Effector memory CD8-positive, alpha-beta T cell (primary cell): ENCODE results near the gene ARFGEF3.

Source experiments
- ATAC-seq: fragments of 150-1000 bp; cut with Tn5 transposase; replicated peaks from 2 replicates; pipeline ENCODE4 v1.10.0; 2021; ENCODE audit warnings: mild to moderate bottlenecking, moderate library complexity
- DNase-seq, 3 experiments: peaks; one replicate each; pipeline ENCODE4 v3.0.0; 2021
- H3K27ac Mint-ChIP-seq, 2 donors: one replicate each; pipeline ENCODE4 v1.8.0; 2022; ENCODE audit warnings: mild to moderate bottlenecking in 2 of 2, mixed read lengths in 2 of 2, moderate library complexity in 2 of 2
- H3K27me3 Mint-ChIP-seq, 2 donors: one replicate each; pipeline ENCODE4 v1.8.0; 2022; ENCODE audit warnings: mixed read lengths in 2 of 2
- H3K36me3 Mint-ChIP-seq: one replicate; pipeline ENCODE4 v1.8.0; 2022; ENCODE audit warnings: mild to moderate bottlenecking, moderate library complexity, mixed read lengths; ENCODE audit not compliant: insufficient read depth
- H3K4me1 Mint-ChIP-seq, 2 donors: one replicate each; pipeline ENCODE4 v1.8.0; 2022; ENCODE audit warnings: low read depth in 2 of 2, mixed read lengths in 2 of 2
- H3K4me3 Mint-ChIP-seq, 2 donors: one replicate each; pipeline ENCODE4 v1.8.0; 2022; ENCODE audit warnings: mild to moderate bottlenecking in 2 of 2, mixed read lengths in 2 of 2, moderate library complexity in 2 of 2
- H3K9me3 Mint-ChIP-seq, 2 donors: one replicate each; pipeline ENCODE4 v1.8.0; 2022; ENCODE audit warnings: mixed read lengths in 2 of 2

Gene ARFGEF3

DNA sequence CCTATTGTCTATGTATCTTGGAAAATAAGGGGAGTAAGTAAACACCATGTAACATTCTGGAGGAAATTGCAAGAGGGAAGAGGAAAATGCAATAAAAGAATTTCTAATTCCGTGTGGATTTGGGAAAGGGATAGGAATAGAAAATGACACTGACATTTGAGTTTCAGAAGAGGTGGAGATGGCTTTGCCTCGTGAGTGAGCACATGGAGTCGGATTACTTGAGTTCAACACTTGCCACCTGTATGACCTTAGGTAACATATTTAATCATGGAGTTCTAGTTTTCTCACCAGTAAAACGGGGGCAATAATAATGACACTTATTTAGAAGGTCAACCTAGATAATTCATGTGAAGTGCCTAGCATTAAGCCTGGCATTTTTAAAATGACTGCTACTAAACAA lies 67.3 kb downstream of the ARFGEF3 start:
- Mint-ChIP-seq H3K4me1 (no peaks in the 10 kb centered on the region), H3K9me3 (no peaks in the 10 kb centered on the region), H3K27ac (no peak overlapping the region), H3K27me3 (peaks cover 52 to 53% of the 10 kb centered on the region in 2 donors), H3K4me3 (no peak overlapping the region), H3K36me3 (no peaks in the 10 kb centered on the region)
- DNase-seq (no peak), ATAC-seq (no peak)

GRCh38 chr6:138229663-138230179 lies 68.0 kb downstream of the ARFGEF3 start:
- H3K4me1 Mint-ChIP-seq, result no peaks in the 10 kb centered on the region
- no peak overlapping the region for H3K4me3 Mint-ChIP-seq
- no peak overlapping the region for H3K27ac Mint-ChIP-seq
- H3K9me3 Mint-ChIP-seq, result no peaks in the 10 kb centered on the region
- ATAC-seq (no peak), DNase-seq (no peak)
- peaks cover 55% of the 10 kb centered on the region in 2 donors for H3K27me3 Mint-ChIP-seq
- no peaks in the 10 kb centered on the region for H3K36me3 Mint-ChIP-seq

DNA sequence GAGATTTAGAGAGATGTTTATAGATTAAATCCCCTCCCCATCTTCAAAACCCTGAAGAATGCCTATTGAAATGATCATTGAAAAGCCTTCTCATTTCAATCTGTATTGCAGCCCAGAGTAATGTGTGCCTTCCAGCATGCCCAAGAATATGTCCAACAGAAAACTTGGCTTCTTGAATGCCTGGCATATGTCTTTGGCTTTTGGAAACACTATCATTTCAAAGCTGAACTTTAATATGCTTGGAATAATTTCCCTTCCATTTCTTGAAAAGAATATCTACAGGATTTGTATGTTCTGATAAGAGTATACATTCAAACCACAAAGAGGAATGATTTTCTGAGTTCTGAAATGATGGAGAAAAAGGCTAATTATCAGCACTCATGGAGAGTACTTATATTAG lies 68.5 kb downstream of the ARFGEF3 start:
- Mint-ChIP-seq H3K4me3 (no peak overlapping the region), H3K9me3 (no peaks in the 10 kb centered on the region), H3K27me3 (peaks cover 52 to 55% of the 10 kb centered on the region in 2 donors), H3K27ac (no peak overlapping the region), H3K4me1 (no peaks in the 10 kb centered on the region), H3K36me3 (no peaks in the 10 kb centered on the region)
- DNase-seq (no peak), ATAC-seq (no peak)

- no peak for ATAC-seq
- no peak for DNase-seq
- H3K36me3 Mint-ChIP-seq, result no peaks in the 10 kb centered on the region
- peaks cover 49 to 55% of the 10 kb centered on the region in 2 donors for H3K27me3 Mint-ChIP-seq
- no peak overlapping the region for H3K4me3 Mint-ChIP-seq
- no peaks in the 10 kb centered on the region for H3K4me1 Mint-ChIP-seq
- no peaks in the 10 kb centered on the region for H3K9me3 Mint-ChIP-seq
- H3K27ac Mint-ChIP-seq, result no peak overlapping the region
Observed at GRCh38 chr6:138230759-138231380, 69.1 kb downstream of the ARFGEF3 start.

- no peaks in the 10 kb centered on the region for H3K9me3 Mint-ChIP-seq
- peaks cover 45 to 52% of the 10 kb centered on the region in 2 donors for H3K27me3 Mint-ChIP-seq
- ATAC-seq (no peak), DNase-seq (no peak)
- H3K36me3 Mint-ChIP-seq, result no peaks in the 10 kb centered on the region
- H3K4me1 Mint-ChIP-seq, result no peaks in the 10 kb centered on the region
- no peak overlapping the region for H3K4me3 Mint-ChIP-seq
- H3K27ac Mint-ChIP-seq, result no peak overlapping the region
Observed at GRCh38 chr6:138231381-138231886, 69.7 kb downstream of the ARFGEF3 start.

- H3K9me3 Mint-ChIP-seq, result no peaks in the 10 kb centered on the region
- no peaks in the 10 kb centered on the region for H3K36me3 Mint-ChIP-seq
- DNase-seq, result no peak
- H3K4me1 Mint-ChIP-seq, result no peaks in the 10 kb centered on the region
- H3K27me3 Mint-ChIP-seq, result peaks cover 21 to 35% of the 10 kb centered on the region in 2 donors
- H3K4me3 Mint-ChIP-seq, result no peak overlapping the region
- no peak for ATAC-seq
- H3K27ac Mint-ChIP-seq, result no peak overlapping the region
Observed at GRCh38 chr6:138234363-138234762, 72.6 kb downstream of the ARFGEF3 start.

DNA sequence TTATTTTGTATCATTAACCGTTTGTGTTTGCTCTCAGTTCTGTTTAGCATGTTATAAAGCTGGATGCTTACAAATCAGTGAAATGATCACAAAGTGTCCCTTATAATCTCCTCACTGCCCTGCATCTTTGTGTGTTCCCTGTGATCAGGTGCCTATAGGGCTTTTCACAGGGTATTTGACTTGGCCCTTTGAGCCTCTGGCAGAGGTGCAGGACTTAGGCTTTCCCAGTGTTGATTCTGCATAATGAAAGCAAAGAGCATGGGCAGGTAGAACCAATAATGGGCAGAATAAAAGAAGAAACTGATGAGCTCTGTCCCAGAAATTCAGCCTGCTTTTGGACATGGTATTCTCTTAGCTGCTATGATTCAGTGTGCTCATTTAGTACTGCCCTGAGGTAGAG lies 73.5 kb downstream of the ARFGEF3 start:
- no peak for DNase-seq
- no peaks in the 10 kb centered on the region for H3K9me3 Mint-ChIP-seq
- peaks cover 21 to 27% of the 10 kb centered on the region in 2 donors for H3K27me3 Mint-ChIP-seq
- H3K4me3 Mint-ChIP-seq, result no peak overlapping the region
- no peaks in the 10 kb centered on the region for H3K4me1 Mint-ChIP-seq
- no peak overlapping the region for H3K27ac Mint-ChIP-seq
- no peaks in the 10 kb centered on the region for H3K36me3 Mint-ChIP-seq
- ATAC-seq, result no peak

- ATAC-seq, result no peak
Observed at GRCh38 chr6:138235693-138236092, 74.0 kb downstream of the ARFGEF3 start.

GRCh38 chr6:138237463-138237862 lies 75.7 kb downstream of the ARFGEF3 start:
- Mint-ChIP-seq H3K27me3 (peaks cover 22 to 37% of the 10 kb centered on the region in 2 donors), H3K9me3 (no peaks in the 10 kb centered on the region), H3K4me1 (no peaks in the 10 kb centered on the region), H3K36me3 (no peaks in the 10 kb centered on the region), H3K4me3 (no peak overlapping the region), H3K27ac (no peak overlapping the region)
- no peak for ATAC-seq
- no peak for DNase-seq

More at GRCh38 chr6:138235693-138236092, 74.0 kb downstream of the ARFGEF3 start:
- DNase-seq, result no peak
- H3K9me3 Mint-ChIP-seq, result no peaks in the 10 kb centered on the region
- H3K27me3 Mint-ChIP-seq, result peaks cover 16 to 27% of the 10 kb centered on the region in 2 donors
- H3K27ac Mint-ChIP-seq, result no peak overlapping the region
- H3K4me1 Mint-ChIP-seq, result no peaks in the 10 kb centered on the region
- no peaks in the 10 kb centered on the region for H3K36me3 Mint-ChIP-seq
- H3K4me3 Mint-ChIP-seq, result no peak overlapping the region

GRCh38 chr6:138238368-138238767 lies 76.6 kb downstream of the ARFGEF3 start:
- Mint-ChIP-seq H3K4me1 (no peaks in the 10 kb centered on the region), H3K27me3 (peaks cover 29 to 37% of the 10 kb centered on the region in 2 donors), H3K27ac (no peak overlapping the region), H3K9me3 (no peaks in the 10 kb centered on the region), H3K4me3 (no peak overlapping the region), H3K36me3 (no peaks in the 10 kb centered on the region)
- DNase-seq, result no peak
- no peak for ATAC-seq

DNA sequence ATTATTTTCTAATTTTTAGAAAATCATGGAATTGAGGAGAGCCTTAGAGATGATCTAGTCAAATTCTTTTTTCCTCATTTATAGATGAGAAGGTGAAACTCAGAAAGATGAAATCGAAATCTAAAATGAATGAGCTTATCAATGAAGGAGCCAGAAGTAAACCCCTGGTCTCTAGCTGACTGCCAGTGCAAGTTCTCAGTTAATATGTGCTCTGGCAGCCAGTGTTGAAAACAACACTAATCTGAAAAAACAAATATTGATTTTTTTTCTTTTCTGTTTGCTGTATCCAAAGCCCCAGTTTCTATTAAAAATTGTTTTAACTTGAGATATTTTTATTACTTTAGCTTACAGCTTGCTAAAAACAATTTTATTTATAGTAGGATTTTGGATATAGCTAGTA lies 78.0 kb downstream of the ARFGEF3 start:
- Mint-ChIP-seq H3K4me3 (no peak overlapping the region), H3K27me3 (peaks cover 27 to 34% of the 10 kb centered on the region in 2 donors), H3K9me3 (no peaks in the 10 kb centered on the region), H3K27ac (no peak overlapping the region), H3K36me3 (no peaks in the 10 kb centered on the region), H3K4me1 (no peaks in the 10 kb centered on the region)
- DNase-seq (no peak), ATAC-seq (no peak)

GRCh38 chr6:138240476-138241245 lies 78.9 kb downstream of the ARFGEF3 start:
- no peak overlapping the region for H3K27ac Mint-ChIP-seq
- no peaks in the 10 kb centered on the region for H3K9me3 Mint-ChIP-seq
- peaks cover 27 to 35% of the 10 kb centered on the region in 2 donors for H3K27me3 Mint-ChIP-seq
- no peaks in the 10 kb centered on the region for H3K4me1 Mint-ChIP-seq
- ATAC-seq, result no peak
- H3K36me3 Mint-ChIP-seq, result no peaks in the 10 kb centered on the region
- DNase-seq, result no peak
- no peak overlapping the region for H3K4me3 Mint-ChIP-seq

DNA sequence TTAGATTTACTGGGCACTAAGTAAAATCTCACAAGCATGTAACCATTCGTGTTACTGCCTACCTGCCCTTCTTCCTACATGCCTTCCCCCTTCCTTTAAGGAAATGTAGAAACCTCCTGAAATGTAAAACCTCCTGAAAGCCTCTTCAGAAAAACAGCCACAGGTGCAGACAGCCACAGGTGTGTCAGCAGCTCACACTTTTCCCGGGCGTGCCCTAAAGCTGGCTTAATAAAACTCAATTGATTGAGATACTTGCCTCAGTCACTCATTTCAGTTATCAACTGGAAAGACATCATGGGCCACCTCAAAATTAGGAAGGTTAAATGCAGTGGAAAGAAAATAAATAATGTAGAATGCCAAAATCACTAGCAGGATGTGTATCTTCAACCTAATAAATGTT lies 79.6 kb downstream of the ARFGEF3 start:
- no peak for ATAC-seq
- H3K36me3 Mint-ChIP-seq, result no peaks in the 10 kb centered on the region
- H3K27me3 Mint-ChIP-seq, result peaks cover 27 to 35% of the 10 kb centered on the region in 2 donors
- H3K4me1 Mint-ChIP-seq, result no peaks in the 10 kb centered on the region
- no peak for DNase-seq
- no peaks in the 10 kb centered on the region for H3K9me3 Mint-ChIP-seq
- no peak overlapping the region for H3K27ac Mint-ChIP-seq
- H3K4me3 Mint-ChIP-seq, result no peak overlapping the region

GRCh38 chr6:138241934-138242333 lies 80.2 kb downstream of the ARFGEF3 start:
- Mint-ChIP-seq H3K4me1 (no peaks in the 10 kb centered on the region), H3K27ac (no peak overlapping the region), H3K9me3 (no peaks in the 10 kb centered on the region), H3K27me3 (peaks cover 27 to 35% of the 10 kb centered on the region in 2 donors), H3K4me3 (no peak overlapping the region), H3K36me3 (no peaks in the 10 kb centered on the region)
- no peak for ATAC-seq
- no peak for DNase-seq
